Globus pallidus (tissue), 1 donor: ENCODE measurements around the gene BSX.

Source experiments
- DNase-seq: peaks from one replicate; pipeline ENCODE4 v3.0.0-alpha.2; 2015; ENCODE audit warnings: low spot score

BSX gene

GRCh38 chr11:122954455-122954854 is 27.2 kb downstream of the BSX start:
- DNase-seq: no peak

GRCh38 chr11:122951211-122951610 is 30.4 kb downstream of the BSX start:
- DNase-seq: no peak

DNA sequence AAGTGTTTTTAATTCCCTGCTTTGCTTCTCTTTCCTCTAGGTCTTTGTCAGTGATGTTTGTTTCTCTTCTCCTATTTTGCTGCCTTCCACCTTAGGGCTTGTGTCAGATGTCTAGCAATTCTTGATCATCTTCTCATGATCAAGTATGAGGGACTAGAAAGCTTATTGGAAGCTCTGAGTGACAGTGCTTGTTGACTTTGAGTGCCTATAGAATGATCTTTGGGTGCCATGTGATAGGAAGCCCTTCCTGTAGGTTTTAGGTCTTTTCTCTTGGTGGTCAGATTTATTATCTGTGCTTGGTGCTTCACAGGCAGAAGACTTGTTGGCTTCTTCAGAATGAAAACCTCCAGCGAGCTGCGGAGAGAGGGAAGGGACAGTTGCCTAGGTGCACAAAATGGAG is 43.1 kb downstream of the BSX start:
- no peak for DNase-seq

- DNase-seq: no peak
Measured at GRCh38 chr11:122937983-122938382, 43.7 kb downstream of the BSX start.

DNA sequence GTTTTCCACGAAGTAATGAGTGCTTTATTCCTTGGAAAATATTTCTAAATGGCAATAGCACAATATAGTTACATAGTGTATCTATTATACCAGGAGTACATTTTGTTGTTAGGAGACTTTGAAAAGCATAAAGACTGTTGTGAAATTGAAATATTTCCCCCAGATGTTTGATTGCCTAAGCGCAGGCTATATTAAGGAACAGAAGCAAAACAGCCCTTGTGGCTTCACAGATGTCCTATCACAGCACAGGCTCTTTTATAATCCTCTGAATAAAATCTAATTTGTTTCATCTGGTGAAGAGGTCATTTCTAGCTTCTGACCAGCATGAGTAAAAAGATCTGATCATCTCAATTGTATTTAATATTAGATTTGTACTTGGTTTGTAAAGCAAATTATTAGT is 48.2 kb downstream of the BSX start:
- no peak for DNase-seq

GRCh38 chr11:122931510-122931909 is 50.1 kb downstream of the BSX start:
- DNase-seq: no peak
